Epithelial cell of proximal tubule (primary cell): ENCODE measurements around the gene PARP12. TPM values are rescaled to one million over a fixed set of nuclear protein-coding genes. Genes with fewer than 3 reads are reported as not detected.

Experiments
- DNase-seq: peaks from one replicate; pipeline ENCODE4 v3.0.0-alpha.2; 2011; ENCODE audit warnings: low read depth
- H3K4me3 ChIP-seq: 2 replicates; pipeline ENCODE4 v1.5.1; 2011; ENCODE audit warnings: low read depth, mild to moderate bottlenecking, low read length
- total RNA-seq: library from RNA; depleted of rRNA; stranded (reverse); fragments of >200 nt; gene quantifications from 2 replicates; pipeline ENCODE4 v1.2.3, GENCODE V29; 2015
- TF ChIP-seq, protein P1 (sequence below): conservative IDR thresholded peaks from 2 replicates; pipeline ENCODE4 v1.5.1; 2012; ENCODE audit warnings: low read depth, mild to moderate bottlenecking, low read length

Gene PARP12
- total RNA-seq, 1 donor from 2014 or later, result 20.9 TPM

- H3K4me3 ChIP-seq, result no peak overlapping the region
- no peak for DNase-seq
- TF ChIP-seq, protein P1, sequence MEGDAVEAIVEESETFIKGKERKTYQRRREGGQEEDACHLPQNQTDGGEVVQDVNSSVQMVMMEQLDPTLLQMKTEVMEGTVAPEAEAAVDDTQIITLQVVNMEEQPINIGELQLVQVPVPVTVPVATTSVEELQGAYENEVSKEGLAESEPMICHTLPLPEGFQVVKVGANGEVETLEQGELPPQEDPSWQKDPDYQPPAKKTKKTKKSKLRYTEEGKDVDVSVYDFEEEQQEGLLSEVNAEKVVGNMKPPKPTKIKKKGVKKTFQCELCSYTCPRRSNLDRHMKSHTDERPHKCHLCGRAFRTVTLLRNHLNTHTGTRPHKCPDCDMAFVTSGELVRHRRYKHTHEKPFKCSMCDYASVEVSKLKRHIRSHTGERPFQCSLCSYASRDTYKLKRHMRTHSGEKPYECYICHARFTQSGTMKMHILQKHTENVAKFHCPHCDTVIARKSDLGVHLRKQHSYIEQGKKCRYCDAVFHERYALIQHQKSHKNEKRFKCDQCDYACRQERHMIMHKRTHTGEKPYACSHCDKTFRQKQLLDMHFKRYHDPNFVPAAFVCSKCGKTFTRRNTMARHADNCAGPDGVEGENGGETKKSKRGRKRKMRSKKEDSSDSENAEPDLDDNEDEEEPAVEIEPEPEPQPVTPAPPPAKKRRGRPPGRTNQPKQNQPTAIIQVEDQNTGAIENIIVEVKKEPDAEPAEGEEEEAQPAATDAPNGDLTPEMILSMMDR, result no peak
Observed at GRCh38 chr7:140055833-140056232, 6.9 kb downstream of the PARP12 start.

GRCh38 chr7:140054751-140055150 is 8.0 kb downstream of the PARP12 start:
- no peak overlapping the region for H3K4me3 ChIP-seq
- no peak for DNase-seq
- TF ChIP-seq, protein P1, result no peak

GRCh38 chr7:140053812-140054539 is 8.8 kb downstream of the PARP12 start:
- DNase-seq, result no peak
- TF ChIP-seq, protein P1, result no peak
- no peak overlapping the region for H3K4me3 ChIP-seq

DNA sequence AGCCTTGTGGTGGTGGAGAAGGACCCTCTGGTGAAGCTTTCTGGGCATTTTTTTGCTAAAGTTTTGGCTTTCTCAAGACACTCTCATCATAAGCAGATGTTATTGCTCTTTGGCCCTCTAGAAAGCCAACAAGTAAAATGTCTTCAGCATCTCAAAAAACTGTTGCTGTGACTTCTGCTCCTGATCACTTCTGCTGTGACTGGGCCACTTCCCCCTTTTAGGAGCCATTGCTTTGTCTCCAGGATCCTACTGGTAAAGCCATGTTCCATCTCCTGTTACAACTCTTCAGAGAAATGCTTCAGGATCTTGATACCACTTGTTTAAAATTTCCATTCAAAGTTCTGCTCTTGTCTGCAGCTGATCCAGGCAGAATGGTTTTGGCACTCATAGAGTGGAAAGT is 10.9 kb downstream of the PARP12 start:
- TF ChIP-seq, protein P1, result no peak
- no peak overlapping the region for H3K4me3 ChIP-seq
- no peak for DNase-seq

- DNase-seq, result no peak
- TF ChIP-seq, protein P1, result no peak
- H3K4me3 ChIP-seq, result no peak overlapping the region
Observed at GRCh38 chr7:140050100-140050499, 12.7 kb downstream of the PARP12 start.

GRCh38 chr7:140049339-140050024 is 13.3 kb downstream of the PARP12 start:
- TF ChIP-seq, protein P1, result no peak
- no peak overlapping the region for H3K4me3 ChIP-seq
- DNase-seq, result no peak
